ENCODE measurements around the gene FNTB.

Gene FNTB

DNA sequence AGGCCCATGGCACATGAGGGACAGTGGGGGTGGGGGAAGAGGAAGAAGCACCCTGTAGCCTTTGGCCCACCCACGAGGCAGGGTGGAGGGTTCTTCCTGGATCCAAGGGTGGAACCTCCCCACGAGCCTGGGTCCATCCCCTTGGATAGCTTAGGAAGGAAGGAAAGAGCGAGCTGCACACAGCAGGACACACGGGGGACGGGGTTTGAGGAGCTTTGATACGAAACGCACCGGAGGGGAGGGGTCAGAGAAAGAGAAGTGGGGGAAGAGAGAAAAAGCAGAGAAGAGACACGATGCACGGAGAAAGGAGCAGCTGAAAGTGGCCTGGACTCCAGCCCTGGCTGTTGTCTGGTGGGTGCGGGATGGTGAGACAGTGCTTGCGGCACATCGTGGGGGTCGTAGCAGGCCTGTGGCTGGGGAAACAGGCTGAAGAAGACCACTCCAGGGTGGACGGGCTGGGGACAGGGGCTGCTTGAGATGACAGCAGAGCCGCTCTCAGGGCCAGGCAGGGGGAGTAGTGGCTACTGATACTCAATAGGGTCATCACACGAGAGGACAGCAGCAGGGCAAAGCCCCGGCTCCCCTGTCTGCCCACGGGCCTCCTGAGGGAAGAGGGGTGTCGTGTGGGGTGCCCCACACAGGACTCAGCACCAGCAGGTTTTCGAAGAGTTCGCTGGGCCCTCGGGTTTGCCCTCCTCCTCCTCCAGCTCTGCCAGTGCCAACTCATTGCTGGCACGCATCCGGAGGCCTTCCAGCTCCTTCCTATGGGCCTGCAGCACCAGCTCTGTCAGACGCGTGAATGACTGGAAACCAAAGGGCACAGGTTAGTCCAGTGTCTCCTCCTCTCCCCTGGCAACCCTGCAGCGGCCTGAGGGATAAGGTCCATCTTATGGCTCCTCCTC is 38.7 kb upstream of the FNTB start:
- TF ChIP-seq, protein P1, sequence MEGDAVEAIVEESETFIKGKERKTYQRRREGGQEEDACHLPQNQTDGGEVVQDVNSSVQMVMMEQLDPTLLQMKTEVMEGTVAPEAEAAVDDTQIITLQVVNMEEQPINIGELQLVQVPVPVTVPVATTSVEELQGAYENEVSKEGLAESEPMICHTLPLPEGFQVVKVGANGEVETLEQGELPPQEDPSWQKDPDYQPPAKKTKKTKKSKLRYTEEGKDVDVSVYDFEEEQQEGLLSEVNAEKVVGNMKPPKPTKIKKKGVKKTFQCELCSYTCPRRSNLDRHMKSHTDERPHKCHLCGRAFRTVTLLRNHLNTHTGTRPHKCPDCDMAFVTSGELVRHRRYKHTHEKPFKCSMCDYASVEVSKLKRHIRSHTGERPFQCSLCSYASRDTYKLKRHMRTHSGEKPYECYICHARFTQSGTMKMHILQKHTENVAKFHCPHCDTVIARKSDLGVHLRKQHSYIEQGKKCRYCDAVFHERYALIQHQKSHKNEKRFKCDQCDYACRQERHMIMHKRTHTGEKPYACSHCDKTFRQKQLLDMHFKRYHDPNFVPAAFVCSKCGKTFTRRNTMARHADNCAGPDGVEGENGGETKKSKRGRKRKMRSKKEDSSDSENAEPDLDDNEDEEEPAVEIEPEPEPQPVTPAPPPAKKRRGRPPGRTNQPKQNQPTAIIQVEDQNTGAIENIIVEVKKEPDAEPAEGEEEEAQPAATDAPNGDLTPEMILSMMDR (conservative IDR thresholded peaks at IDR 0.05) = no peak
- no peak overlapping the region for H3K27ac ChIP-seq

DNA sequence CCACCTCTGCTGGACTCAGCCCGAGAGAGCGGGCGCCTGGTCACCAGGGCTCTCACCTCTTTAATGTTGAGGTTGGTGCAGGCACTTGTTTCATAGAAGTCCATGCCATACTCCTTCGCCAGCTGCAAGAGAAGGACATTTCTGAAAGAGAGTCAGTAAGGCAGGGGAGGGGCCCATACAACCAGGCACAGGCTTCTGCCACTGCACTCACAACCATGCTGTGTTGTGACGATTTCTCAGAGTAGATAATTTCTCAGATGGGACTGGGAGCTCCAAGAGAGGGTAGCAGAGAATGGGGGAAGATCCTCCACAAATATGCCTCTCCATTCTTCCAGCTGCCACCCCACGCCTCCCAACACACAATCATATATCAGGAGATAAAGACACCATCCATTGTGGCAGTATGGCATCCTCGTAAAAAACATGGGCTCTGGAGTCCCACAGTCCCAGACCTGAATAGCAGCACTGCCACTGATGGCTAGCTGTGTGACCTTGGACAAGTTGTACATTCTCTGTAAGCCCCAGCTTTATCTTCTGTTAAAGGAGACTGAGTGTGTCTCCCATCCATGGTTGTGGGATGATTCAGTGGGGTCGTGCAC is 38.0 kb upstream of the FNTB start:
- TF ChIP-seq, protein P1 (conservative IDR thresholded peaks at IDR 0.05) = no peak
- no peak overlapping the region for H3K27ac ChIP-seq

DNA sequence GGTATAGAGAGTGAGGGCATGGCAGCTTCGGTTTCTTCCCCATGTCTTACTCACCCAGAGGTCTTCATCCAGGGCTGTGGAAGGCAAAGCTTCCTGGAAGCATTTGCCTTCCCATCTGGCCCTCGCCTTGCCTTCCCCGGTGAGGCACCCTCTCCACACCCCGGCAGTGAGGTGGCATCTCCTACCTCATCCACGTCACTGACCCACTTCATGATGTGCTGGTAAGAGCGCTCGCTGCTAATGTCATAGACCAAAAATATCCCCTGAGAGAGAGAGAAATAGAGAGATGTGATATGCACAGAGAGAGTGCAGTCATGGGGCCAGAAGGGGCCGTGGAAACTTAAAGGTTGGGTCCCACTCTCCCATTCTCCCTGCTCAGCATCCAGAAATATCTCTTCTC is 35.8 kb upstream of the FNTB start:
- no peak overlapping the region for H3K27ac ChIP-seq
- TF ChIP-seq, protein P1 (conservative IDR thresholded peaks at IDR 0.05) = no peak

DNA sequence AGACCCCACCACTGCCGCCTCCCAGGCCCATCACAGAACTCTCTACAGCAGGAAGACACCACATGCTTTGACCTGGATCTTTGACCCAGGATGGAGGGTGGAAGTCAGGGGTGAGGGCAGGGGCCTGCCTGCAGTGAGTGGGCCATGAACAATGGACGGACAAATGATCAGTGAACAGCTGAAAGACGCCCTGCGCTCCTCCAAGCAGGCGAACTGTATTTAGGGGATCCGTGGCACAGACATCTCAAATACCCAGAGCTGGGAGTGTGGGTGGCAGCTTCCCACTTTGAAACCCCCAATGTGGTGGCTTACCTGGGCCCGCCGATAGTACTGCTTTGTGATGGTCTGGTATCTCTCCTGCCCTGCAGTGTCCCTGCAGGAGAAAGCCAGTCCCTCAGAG is 35.4 kb upstream of the FNTB start:
- TF ChIP-seq, protein P1 (conservative IDR thresholded peaks at IDR 0.05) = no peak
- H3K27ac ChIP-seq = no peak overlapping the region

DNA sequence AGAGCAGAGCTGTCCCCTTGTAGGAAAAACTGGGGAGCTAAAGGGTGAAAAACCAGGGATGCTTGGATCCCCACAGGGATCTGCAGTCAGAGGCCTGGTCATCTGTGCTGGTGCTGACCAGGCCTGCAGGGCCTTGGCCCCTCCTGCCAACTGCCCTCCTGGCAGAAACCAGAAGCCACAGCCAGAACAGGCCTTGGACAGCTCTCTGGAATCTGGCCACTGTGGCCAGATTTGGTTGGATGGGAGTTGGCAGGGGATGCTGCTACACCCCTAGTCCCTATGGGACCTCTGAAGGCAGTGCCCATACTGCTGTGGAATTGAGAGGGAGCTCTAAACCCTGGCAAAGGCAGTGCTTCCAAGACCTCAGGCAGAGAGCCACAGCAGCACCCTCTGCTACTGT is 35.0 kb upstream of the FNTB start:
- no peak overlapping the region for H3K27ac ChIP-seq
- TF ChIP-seq, protein P1 (conservative IDR thresholded peaks at IDR 0.05) = no peak

DNA sequence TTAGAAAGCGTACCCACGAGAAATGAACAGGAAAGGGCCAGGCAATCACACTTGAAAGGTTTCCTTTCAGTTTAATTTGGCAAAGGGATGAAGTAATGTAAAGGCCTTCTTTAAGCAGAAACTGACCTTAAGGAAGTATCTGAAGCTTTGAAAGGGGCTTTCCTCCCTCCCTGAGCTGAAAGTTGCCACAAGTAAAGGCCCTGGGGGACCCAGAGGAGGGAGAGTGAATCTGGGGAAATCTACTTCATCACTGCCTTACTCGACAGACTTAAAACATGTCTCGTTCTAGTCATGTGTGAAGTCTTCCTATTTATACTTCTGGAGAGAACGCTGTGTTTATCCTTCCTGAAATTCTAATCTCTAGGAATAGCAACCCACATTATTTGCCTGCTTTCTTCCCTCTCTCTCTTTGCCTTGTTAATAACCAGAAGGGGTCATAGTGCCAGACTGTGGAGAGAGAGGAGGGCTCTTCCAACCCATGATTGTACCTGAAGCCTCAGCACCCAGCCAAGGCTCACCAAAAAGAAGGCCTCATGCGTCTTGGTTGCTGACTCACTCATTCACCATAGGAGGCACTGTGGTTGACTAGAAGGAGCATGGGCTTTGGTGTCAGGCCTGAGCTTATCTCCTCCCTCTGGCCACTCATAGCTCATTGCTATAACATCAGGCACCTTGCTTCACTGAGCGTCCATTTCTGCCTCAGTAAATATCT is 33.9 kb upstream of the FNTB start:
- TF ChIP-seq, protein P1 (conservative IDR thresholded peaks at IDR 0.05) = no peak
- no peak overlapping the region for H3K27ac ChIP-seq

DNA sequence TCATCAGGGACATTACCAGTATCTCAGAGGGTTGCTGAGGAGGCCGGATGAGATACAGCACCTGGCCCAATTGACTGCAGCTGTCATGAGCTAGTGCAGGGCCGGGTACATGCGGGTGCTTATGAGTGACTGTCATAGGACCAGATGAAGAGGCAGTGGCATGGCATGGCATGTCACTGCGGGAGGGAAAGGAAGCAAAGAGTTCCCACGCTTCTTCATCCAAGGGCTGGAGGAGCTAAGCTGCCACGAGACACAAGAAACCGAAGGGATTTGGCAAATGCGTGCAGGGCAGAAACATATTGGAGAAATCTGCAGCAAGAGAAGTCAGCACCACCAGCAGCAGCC is 33.4 kb upstream of the FNTB start:
- TF ChIP-seq, protein P1 (conservative IDR thresholded peaks at IDR 0.05) = no peak
- no peak overlapping the region for H3K27ac ChIP-seq
